H9 (cell line): ENCODE data around the gene TCEA2. TPM values are rescaled to one million over a fixed set of nuclear protein-coding genes. Genes with fewer than 3 reads are reported as not detected.

ENCODE experiments used
- DNase-seq: peaks from one replicate; pipeline ENCODE4 v3.0.0-alpha.2; 2017
- H2AFZ ChIP-seq: one replicate; pipeline ENCODE4 v1.6.1; 2013; ENCODE audit warnings: mild to moderate bottlenecking, low read length, control low read depth, moderate library complexity
- H2AK5ac ChIP-seq: 2 replicates; pipeline ENCODE4 v1.6.1; 2013; ENCODE audit warnings: low read length, control low read depth, mixed read lengths; ENCODE audit not compliant: insufficient read length
- H2BK120ac ChIP-seq: one replicate; pipeline ENCODE4 v1.6.1; 2013; ENCODE audit warnings: low read depth, mild to moderate bottlenecking, low read length, control low read depth, inconsistent platforms; ENCODE audit not compliant: poor library complexity, severe bottlenecking
- H2BK12ac ChIP-seq: 2 replicates; pipeline ENCODE4 v1.6.1; 2013; ENCODE audit warnings: low read length, control low read depth, mixed read lengths, low read depth; ENCODE audit not compliant: insufficient read length
- H2BK15ac ChIP-seq: 2 replicates; pipeline ENCODE4 v1.6.1; 2013; ENCODE audit warnings: low read depth, low read length, control low read depth
- H2BK20ac ChIP-seq: one replicate; pipeline ENCODE4 v1.6.1; 2013; ENCODE audit warnings: low read depth, mild to moderate bottlenecking, low read length, control low read depth, inconsistent platforms; ENCODE audit not compliant: poor library complexity, severe bottlenecking
- H2BK5ac ChIP-seq: 2 replicates; pipeline ENCODE4 v1.6.1; 2013; ENCODE audit warnings: low read length, control low read depth, mixed read lengths; ENCODE audit not compliant: insufficient read length
- H3K14ac ChIP-seq: 2 replicates; pipeline ENCODE4 v1.6.1; 2013; ENCODE audit warnings: low read length, control low read depth; ENCODE audit not compliant: insufficient read depth
- H3K18ac ChIP-seq: 2 replicates; pipeline ENCODE4 v1.6.1; 2013; ENCODE audit warnings: low read depth, mild to moderate bottlenecking, mixed read lengths, low read length, control low read depth; ENCODE audit not compliant: insufficient read length
- H3K23ac ChIP-seq: 2 replicates; pipeline ENCODE4 v1.6.1; 2013; ENCODE audit warnings: low read length, control low read depth, mixed read lengths, low read depth; ENCODE audit not compliant: insufficient read length
- H3K23me2 ChIP-seq: 2 replicates; pipeline ENCODE4 v1.6.1; 2013; ENCODE audit warnings: low read depth, mild to moderate bottlenecking, mixed read lengths, low read length, control low read depth; ENCODE audit not compliant: insufficient read length, poor library complexity, severe bottlenecking
- H3K27ac ChIP-seq: 2 replicates; pipeline ENCODE4 v1.5.1; 2013; ENCODE audit warnings: low read length, control low read depth, mixed read lengths, low read depth; ENCODE audit not compliant: insufficient read length
- H3K27me3 ChIP-seq: 2 replicates; pipeline ENCODE4 v1.6.1; 2013; ENCODE audit warnings: low read length, control low read depth, inconsistent platforms; ENCODE audit not compliant: insufficient read depth
- H3K4ac ChIP-seq: 2 replicates; pipeline ENCODE4 v1.6.1; 2013; ENCODE audit warnings: low read depth, mild to moderate bottlenecking, control low read depth, inconsistent platforms, low read length, moderate library complexity
- H3K4me1 ChIP-seq: 2 replicates; pipeline ENCODE4 v1.6.1; 2013; ENCODE audit warnings: low read length, control low read depth, inconsistent platforms; ENCODE audit not compliant: insufficient read depth
- H3K4me2 ChIP-seq: 2 replicates; pipeline ENCODE4 v1.6.1; 2013; ENCODE audit warnings: low read length, control low read depth, mixed read lengths; ENCODE audit not compliant: insufficient read length, insufficient read depth
- H3K56ac ChIP-seq: 2 replicates; pipeline ENCODE4 v1.6.1; 2013; ENCODE audit warnings: low read depth, mild to moderate bottlenecking, mixed read lengths, low read length, control low read depth; ENCODE audit not compliant: insufficient read length
- H3K79me1 ChIP-seq: 2 replicates; pipeline ENCODE4 v1.6.1; 2013; ENCODE audit warnings: low read depth, mild to moderate bottlenecking, moderate library complexity, low read length, control low read depth, inconsistent platforms; ENCODE audit not compliant: insufficient read depth, poor library complexity, severe bottlenecking
- H3K79me2 ChIP-seq: 2 replicates; pipeline ENCODE4 v1.6.1; 2013; ENCODE audit warnings: low read length, control low read depth, inconsistent platforms; ENCODE audit not compliant: insufficient read depth
- H3K9ac ChIP-seq: 2 replicates; pipeline ENCODE4 v1.6.1; 2013; ENCODE audit warnings: low read length, control low read depth, mixed read lengths; ENCODE audit not compliant: insufficient read length; ENCODE audit errors: extremely low read depth
- H3K9me3 ChIP-seq: one replicate; pipeline ENCODE4 v1.6.1; 2013; ENCODE audit warnings: low read depth, low read length, inconsistent platforms; ENCODE audit not compliant: control insufficient read depth
- H3T11ph ChIP-seq: one replicate; pipeline ENCODE4 v1.6.1; 2013; ENCODE audit warnings: mild to moderate bottlenecking, low read length, control low read depth, inconsistent platforms
- H4K20me1 ChIP-seq: one replicate; pipeline ENCODE4 v1.6.1; 2013; ENCODE audit not compliant: control insufficient read depth, insufficient read length, insufficient read depth
- H4K5ac ChIP-seq: 2 replicates; pipeline ENCODE4 v1.6.1; 2013; ENCODE audit warnings: low read depth, mild to moderate bottlenecking, mixed read lengths, low read length, control low read depth; ENCODE audit not compliant: insufficient read length
- H4K8ac ChIP-seq: replicated peaks from 2 replicates; pipeline ENCODE4 v1.6.1; 2013; ENCODE audit warnings: low read length, control low read depth, mixed read lengths, low read depth; ENCODE audit not compliant: insufficient read length
- H4K91ac ChIP-seq: 2 replicates; pipeline ENCODE4 v1.6.1; 2013; ENCODE audit warnings: low read depth, mild to moderate bottlenecking, moderate library complexity, mixed read lengths, low read length, control low read depth; ENCODE audit not compliant: insufficient read length
- H3K27ac Mint-ChIP-seq, 3 experiments: 2 replicates in 2 of 3; 3 replicates in 1 of 3; pipeline ENCODE4 v1.8.0; 2020 to 2021; ENCODE audit warnings: mixed read lengths in 3 of 3, mild to moderate bottlenecking in 1 of 3, moderate library complexity in 1 of 3
- H3K27me3 Mint-ChIP-seq: 2 replicates; pipeline ENCODE4 v1.8.0; 2021; ENCODE audit warnings: low read depth, mild to moderate bottlenecking, moderate library complexity, mixed read lengths
- H3K36me3 Mint-ChIP-seq, 3 experiments: 2 replicates in 2 of 3; 3 replicates in 1 of 3; pipeline ENCODE4 v1.8.0; 2020 to 2021; ENCODE audit warnings: low read depth in 3 of 3, mixed read lengths in 3 of 3; ENCODE audit not compliant: insufficient read depth in 1 of 3
- H3K4me1 Mint-ChIP-seq, 2 experiments: 2 replicates each; pipeline ENCODE4 v1.8.0; 2020; ENCODE audit warnings: mixed read lengths in 2 of 2
- H3K4me3 Mint-ChIP-seq, 2 experiments: 2 replicates in 1 of 2; 3 replicates in 1 of 2; pipeline ENCODE4 v1.8.0; 2020 to 2021; ENCODE audit warnings: mild to moderate bottlenecking in 2 of 2, mixed read lengths in 2 of 2, moderate library complexity in 1 of 2
- H3K9me3 Mint-ChIP-seq, 2 experiments: 2 replicates in 1 of 2; 3 replicates in 1 of 2; pipeline ENCODE4 v1.8.0; 2020; ENCODE audit warnings: mild to moderate bottlenecking in 2 of 2, mixed read lengths in 2 of 2, moderate library complexity in 1 of 2
- WGBS: extraction: QIAGEN DNeasy Blood & Tissue Kit; methylation state at CpG from one replicate; pipeline ENCODE4 v1.1.7; 2013; ENCODE audit warnings: missing lambda C conversion rate, low lambda C conversion rate, mixed read lengths; ENCODE audit not compliant: insufficient read length; ENCODE audit errors: extremely low coverage; 5-methylcytosine and 5-hydroxymethylcytosine counted together
- total RNA-seq: library from RNA; stranded (reverse); gene quantifications from 2 replicates; pipeline ENCODE4 v1.2.1, GENCODE V29; 2021
- TF ChIP-seq, protein P1 (sequence below): fragments of 200-600 bp; sonication (generic); conservative IDR thresholded peaks from 3 replicates; pipeline ENCODE4 v1.8.0; 2021; ENCODE audit warnings: antibody characterized with exemption, mild to moderate bottlenecking

TCEA2 gene
- total RNA-seq, 1 experiment from 2014 or later, result 51.7 TPM

DNA sequence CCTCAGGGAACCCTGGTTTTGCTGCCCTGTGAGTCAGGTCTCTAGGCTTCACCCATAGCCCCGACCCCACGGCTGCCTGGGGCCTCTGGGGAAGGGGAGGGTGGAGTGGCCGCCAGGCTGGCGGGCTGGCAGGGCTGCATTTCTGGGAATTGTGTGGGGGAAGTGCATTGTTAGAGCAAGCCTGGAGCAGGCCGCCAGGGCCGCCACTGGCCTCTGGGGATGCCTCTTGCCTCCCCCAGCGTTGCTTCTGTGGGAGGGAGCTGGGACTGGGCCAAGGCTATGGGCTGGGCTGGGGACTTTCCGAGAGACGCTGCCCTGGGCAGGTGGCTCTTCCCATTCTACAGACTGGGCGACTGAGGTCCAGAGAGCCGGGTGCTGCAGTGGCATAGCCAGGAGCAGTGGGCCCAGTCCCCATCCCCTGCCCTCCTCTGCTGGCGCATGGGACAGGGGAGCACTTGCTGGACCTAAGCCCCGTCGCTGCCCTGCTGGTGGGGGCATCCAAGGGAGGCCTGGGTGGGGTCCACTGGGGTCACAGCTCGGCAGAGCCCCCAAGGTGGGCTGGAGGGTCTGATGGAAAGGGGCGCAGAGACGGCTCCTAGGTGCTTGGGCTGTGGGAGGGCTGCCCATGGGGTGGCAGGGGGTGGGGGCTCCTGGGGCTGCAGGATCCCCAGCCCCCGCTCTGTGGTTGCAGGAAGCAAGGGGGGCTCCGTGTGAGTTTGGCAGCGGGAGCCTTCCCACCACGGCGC lies 6.9 kb upstream of the TCEA2 start:
- H3K36me3 Mint-ChIP-seq, result no peaks in the 10 kb centered on the region; a peak in 1 of 7 replicates
- Histone ChIP-seq H3K9me3 (no peaks in the 10 kb centered on the region), H2BK120ac (no peak overlapping the region)

More for the DNA sequence above, 6.9 kb upstream of the TCEA2 start:
- Histone ChIP-seq H3K9ac (no peak overlapping the region), H2BK12ac (no peak overlapping the region), H2BK15ac (no peak overlapping the region), H2BK20ac (no peak overlapping the region), H3K4me1 (no peaks in the 10 kb centered on the region), H3K14ac (no peak overlapping the region; the same call in 1 of the 2 replicates), H3K4ac (no peak overlapping the region), H4K91ac (no peak overlapping the region), H2AFZ (no peak overlapping the region), H3T11ph (no peak overlapping the region), H4K20me1 (no peaks in the 10 kb centered on the region), H3K56ac (no peak overlapping the region), H3K23ac (no peak overlapping the region), H3K79me2 (no peaks in the 10 kb centered on the region), H2AK5ac (no peak overlapping the region), H4K5ac (no peak overlapping the region), H3K23me2 (no peaks in the 10 kb centered on the region), H3K4me2 (no peak overlapping the region), H3K27ac (no peak overlapping the region), H3K18ac (no peak overlapping the region), H4K8ac (no peak overlapping the region), H3K27me3 (no peaks in the 10 kb centered on the region; the same call in 1 of the 2 replicates), H3K79me1 (no peaks in the 10 kb centered on the region), H2BK5ac (no peak overlapping the region)
- H3K4me1 Mint-ChIP-seq, result peaks cover 21 to 30% of the 10 kb centered on the region in 2 experiments
- no peak overlapping the region for H3K4me3 Mint-ChIP-seq
- peaks cover 25% of the 10 kb centered on the region for H3K27me3 Mint-ChIP-seq
- DNase-seq, result no peak
- H3K27ac Mint-ChIP-seq, result no peak overlapping the region
- TF ChIP-seq, protein P1, sequence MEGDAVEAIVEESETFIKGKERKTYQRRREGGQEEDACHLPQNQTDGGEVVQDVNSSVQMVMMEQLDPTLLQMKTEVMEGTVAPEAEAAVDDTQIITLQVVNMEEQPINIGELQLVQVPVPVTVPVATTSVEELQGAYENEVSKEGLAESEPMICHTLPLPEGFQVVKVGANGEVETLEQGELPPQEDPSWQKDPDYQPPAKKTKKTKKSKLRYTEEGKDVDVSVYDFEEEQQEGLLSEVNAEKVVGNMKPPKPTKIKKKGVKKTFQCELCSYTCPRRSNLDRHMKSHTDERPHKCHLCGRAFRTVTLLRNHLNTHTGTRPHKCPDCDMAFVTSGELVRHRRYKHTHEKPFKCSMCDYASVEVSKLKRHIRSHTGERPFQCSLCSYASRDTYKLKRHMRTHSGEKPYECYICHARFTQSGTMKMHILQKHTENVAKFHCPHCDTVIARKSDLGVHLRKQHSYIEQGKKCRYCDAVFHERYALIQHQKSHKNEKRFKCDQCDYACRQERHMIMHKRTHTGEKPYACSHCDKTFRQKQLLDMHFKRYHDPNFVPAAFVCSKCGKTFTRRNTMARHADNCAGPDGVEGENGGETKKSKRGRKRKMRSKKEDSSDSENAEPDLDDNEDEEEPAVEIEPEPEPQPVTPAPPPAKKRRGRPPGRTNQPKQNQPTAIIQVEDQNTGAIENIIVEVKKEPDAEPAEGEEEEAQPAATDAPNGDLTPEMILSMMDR, result no peak
- no CpG with 5 or more reads among the region's 22 CpGs for whole genome bisulfite sequencing
- H3K9me3 Mint-ChIP-seq, result no peaks in the 10 kb centered on the region; a peak in 1 of 5 replicates
